ENCODE data around the gene CNGA2.

DNA sequence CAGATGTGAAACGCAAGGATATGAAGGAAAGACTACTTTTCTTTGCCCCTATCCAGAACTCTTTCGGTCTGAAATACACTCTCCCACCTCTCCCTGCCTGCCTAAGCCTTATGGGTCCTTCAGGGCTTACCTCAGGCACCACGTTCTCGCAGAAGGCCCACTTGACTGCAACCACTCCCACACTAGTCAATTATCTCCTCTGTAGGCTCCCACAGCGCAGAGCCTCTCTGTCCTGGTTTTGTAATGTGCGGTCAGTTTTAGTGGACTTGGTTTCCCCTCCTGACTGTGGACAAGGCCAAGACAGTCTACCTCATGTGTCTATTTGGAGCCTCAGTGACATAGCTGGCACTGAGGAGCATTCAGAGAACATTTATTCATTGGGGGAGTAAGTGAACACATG is 11.1 kb downstream of the CNGA2 start:
- TF ChIP-seq, protein P1, sequence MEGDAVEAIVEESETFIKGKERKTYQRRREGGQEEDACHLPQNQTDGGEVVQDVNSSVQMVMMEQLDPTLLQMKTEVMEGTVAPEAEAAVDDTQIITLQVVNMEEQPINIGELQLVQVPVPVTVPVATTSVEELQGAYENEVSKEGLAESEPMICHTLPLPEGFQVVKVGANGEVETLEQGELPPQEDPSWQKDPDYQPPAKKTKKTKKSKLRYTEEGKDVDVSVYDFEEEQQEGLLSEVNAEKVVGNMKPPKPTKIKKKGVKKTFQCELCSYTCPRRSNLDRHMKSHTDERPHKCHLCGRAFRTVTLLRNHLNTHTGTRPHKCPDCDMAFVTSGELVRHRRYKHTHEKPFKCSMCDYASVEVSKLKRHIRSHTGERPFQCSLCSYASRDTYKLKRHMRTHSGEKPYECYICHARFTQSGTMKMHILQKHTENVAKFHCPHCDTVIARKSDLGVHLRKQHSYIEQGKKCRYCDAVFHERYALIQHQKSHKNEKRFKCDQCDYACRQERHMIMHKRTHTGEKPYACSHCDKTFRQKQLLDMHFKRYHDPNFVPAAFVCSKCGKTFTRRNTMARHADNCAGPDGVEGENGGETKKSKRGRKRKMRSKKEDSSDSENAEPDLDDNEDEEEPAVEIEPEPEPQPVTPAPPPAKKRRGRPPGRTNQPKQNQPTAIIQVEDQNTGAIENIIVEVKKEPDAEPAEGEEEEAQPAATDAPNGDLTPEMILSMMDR (IDR thresholded peaks at IDR 0.05; ENCODE audit: insufficient read depth, low read depth, low read length), result no peak
- TF ChIP-seq EZH2 (IDR thresholded peaks at IDR 0.05; ENCODE audit: insufficient read depth, low read length), result no peak

Data from astrocyte (in vitro differentiated cells and primary cell).